ENCODE measurements around the gene OVCH2. TPM values are rescaled to one million over a fixed set of nuclear protein-coding genes. Genes with fewer than 3 reads are reported as not detected.
A peak's percentile ranks its signal among the peaks of the same experiment; 100 is the strongest.

OVCH2 gene
- total and polyA plus RNA-seq, 2 donors from 2014 or later = 2.3 to 2.5 TPM

DNA sequence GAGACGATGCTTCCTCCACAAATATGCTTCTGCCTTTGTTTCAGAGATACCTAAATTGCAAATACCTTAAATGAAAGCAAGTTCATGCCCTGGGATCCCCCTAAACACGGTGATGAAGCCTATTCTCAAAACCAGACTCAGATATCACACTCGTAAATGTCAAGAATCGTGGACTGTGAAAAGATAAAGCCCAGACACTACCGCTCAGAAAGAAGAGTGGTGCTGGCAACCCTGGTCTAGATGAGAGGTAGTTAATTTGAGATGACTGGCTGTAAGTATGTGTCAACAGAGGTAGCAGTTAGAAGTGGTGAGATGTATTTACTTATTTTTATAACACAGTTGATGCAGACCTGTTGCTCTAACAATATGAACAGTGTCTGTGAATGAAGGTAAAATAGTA lies 2.5 kb downstream of the OVCH2 start:
- TF ChIP-seq, protein P1, sequence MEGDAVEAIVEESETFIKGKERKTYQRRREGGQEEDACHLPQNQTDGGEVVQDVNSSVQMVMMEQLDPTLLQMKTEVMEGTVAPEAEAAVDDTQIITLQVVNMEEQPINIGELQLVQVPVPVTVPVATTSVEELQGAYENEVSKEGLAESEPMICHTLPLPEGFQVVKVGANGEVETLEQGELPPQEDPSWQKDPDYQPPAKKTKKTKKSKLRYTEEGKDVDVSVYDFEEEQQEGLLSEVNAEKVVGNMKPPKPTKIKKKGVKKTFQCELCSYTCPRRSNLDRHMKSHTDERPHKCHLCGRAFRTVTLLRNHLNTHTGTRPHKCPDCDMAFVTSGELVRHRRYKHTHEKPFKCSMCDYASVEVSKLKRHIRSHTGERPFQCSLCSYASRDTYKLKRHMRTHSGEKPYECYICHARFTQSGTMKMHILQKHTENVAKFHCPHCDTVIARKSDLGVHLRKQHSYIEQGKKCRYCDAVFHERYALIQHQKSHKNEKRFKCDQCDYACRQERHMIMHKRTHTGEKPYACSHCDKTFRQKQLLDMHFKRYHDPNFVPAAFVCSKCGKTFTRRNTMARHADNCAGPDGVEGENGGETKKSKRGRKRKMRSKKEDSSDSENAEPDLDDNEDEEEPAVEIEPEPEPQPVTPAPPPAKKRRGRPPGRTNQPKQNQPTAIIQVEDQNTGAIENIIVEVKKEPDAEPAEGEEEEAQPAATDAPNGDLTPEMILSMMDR (IDR thresholded peaks at IDR 0.05; ENCODE audit: borderline replicate concordance, extremely low read depth, insufficient read depth) = no peak
- FAIRE-seq (no peak), DNase-seq (no peak)
- intact Hi-C loops (cut with DNase I) = no loop called here
- peaks cover 0 to 2% (median 0%) of the 10 kb centered on the region in 3 donors for H3K4me1 ChIP-seq (ENCODE audit: control insufficient read depth in 2 of 3, insufficient read depth in 2 of 3, low read depth in 1 of 3, low read length in 3 of 3)
- no peaks in the 10 kb centered on the region for H3K9me3 ChIP-seq (ENCODE audit: control insufficient read depth in 2 of 3, insufficient read depth in 1 of 3, low read length in 3 of 3)
- no peak overlapping the region for H3K27ac ChIP-seq (ENCODE audit: low read depth in 2 of 2, low read length in 2 of 2)
- H3K9ac ChIP-seq (ENCODE audit: low read length in 3 of 3) = no peak overlapping the region
- H3K4me3 ChIP-seq (ENCODE audit: low read length in 3 of 3) = no peak overlapping the region
- no peaks in the 10 kb centered on the region for H3K36me3 ChIP-seq (ENCODE audit: control insufficient read depth in 2 of 3, insufficient read depth in 3 of 3, low read length in 3 of 3)
- no peaks in the 10 kb centered on the region for H3K27me3 ChIP-seq (ENCODE audit: control insufficient read depth, insufficient read depth, low read length)

- no peak for DNase-seq
- Histone ChIP-seq H3K27me3 (ENCODE audit: control insufficient read depth, insufficient read depth, low read length) (no peaks in the 10 kb centered on the region), H3K9ac (ENCODE audit: low read length in 3 of 3) (no peak overlapping the region), H3K27ac (ENCODE audit: low read depth in 2 of 2, low read length in 2 of 2) (no peak overlapping the region), H3K4me1 (ENCODE audit: control insufficient read depth in 2 of 3, insufficient read depth in 2 of 3, low read depth in 1 of 3, low read length in 3 of 3) (peaks cover 0 to 3% (median 0%) of the 10 kb centered on the region in 3 donors), H3K9me3 (ENCODE audit: control insufficient read depth in 2 of 3, insufficient read depth in 1 of 3, low read length in 3 of 3) (no peaks in the 10 kb centered on the region), H3K4me3 (ENCODE audit: low read length in 3 of 3) (no peak overlapping the region), H3K36me3 (ENCODE audit: control insufficient read depth in 2 of 3, insufficient read depth in 3 of 3, low read length in 3 of 3) (no peaks in the 10 kb centered on the region)
- TF ChIP-seq, protein P1 (IDR thresholded peaks at IDR 0.05; ENCODE audit: borderline replicate concordance, extremely low read depth, insufficient read depth) = no peak
- intact Hi-C loops (cut with DNase I) = loop anchor here (10.0 kb wide), 1 partner anchor 602 kb away; no protein-coding TSS in a partner anchor
- no peak for FAIRE-seq
These were observed 9.9 kb downstream of the OVCH2 start for GRCh38 chr11:7696424-7696823.

GRCh38 chr11:7694235-7694634 lies 12.0 kb downstream of the OVCH2 start:
- FAIRE-seq (no peak), DNase-seq (peak in 1 of 5 donors; percentile 12)
- Histone ChIP-seq H3K36me3 (ENCODE audit: control insufficient read depth in 2 of 3, insufficient read depth in 3 of 3, low read length in 3 of 3) (no peaks in the 10 kb centered on the region), H3K4me1 (ENCODE audit: control insufficient read depth in 2 of 3, insufficient read depth in 2 of 3, low read depth in 1 of 3, low read length in 3 of 3) (peaks cover 0 to 3% (median 0%) of the 10 kb centered on the region in 3 donors), H3K9me3 (ENCODE audit: control insufficient read depth in 2 of 3, insufficient read depth in 1 of 3, low read length in 3 of 3) (no peaks in the 10 kb centered on the region), H3K27me3 (ENCODE audit: control insufficient read depth, insufficient read depth, low read length) (no peaks in the 10 kb centered on the region), H3K9ac (ENCODE audit: low read length in 3 of 3) (no peak overlapping the region), H3K4me3 (ENCODE audit: low read length in 3 of 3) (peak overlapping the region in 2 of 3 donors; percentile 12 to 38), H3K27ac (ENCODE audit: low read depth in 2 of 2, low read length in 2 of 2) (no peak overlapping the region)
- TF ChIP-seq, protein P1 (IDR thresholded peaks at IDR 0.05; ENCODE audit: borderline replicate concordance, extremely low read depth, insufficient read depth) = no peak
- intact Hi-C loops (cut with DNase I) = loop anchor here (10.0 kb wide), 1 partner anchor 599 kb away; no protein-coding TSS in a partner anchor

DNA sequence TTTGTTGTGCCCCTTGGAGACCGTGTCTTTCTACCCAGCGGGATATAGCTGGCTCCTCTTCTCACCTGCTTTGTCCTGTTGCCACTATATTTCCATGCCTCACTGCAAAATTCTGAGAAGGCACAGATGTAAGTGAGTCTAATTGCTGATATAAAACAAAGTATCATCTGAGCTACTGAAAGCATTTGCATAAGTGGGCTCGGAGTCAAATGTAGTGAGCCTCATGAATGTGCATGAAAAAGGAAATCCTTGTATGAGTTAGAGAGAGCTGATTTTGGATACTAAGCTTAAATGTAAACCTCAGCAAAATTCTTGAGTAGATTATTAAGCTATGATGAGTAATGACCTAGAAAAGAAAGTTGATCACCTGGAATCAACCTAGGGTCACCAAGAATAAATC lies 13.9 kb downstream of the OVCH2 start:
- intact Hi-C loops (cut with DNase I) = loop anchor here (10.0 kb wide), 1 partner anchor 598 kb away; no protein-coding TSS in a partner anchor
- no peaks in the 10 kb centered on the region for H3K36me3 ChIP-seq (ENCODE audit: control insufficient read depth in 2 of 3, insufficient read depth in 3 of 3, low read length in 3 of 3)
- H3K27ac ChIP-seq (ENCODE audit: low read depth in 2 of 2, low read length in 2 of 2) = no peak overlapping the region
- no peak for FAIRE-seq
- no peak overlapping the region for H3K9ac ChIP-seq (ENCODE audit: low read length in 3 of 3)
- peaks cover 0 to 3% (median 0%) of the 10 kb centered on the region in 3 donors for H3K4me1 ChIP-seq (ENCODE audit: control insufficient read depth in 2 of 3, insufficient read depth in 2 of 3, low read depth in 1 of 3, low read length in 3 of 3)
- H3K27me3 ChIP-seq (ENCODE audit: control insufficient read depth, insufficient read depth, low read length) = no peaks in the 10 kb centered on the region
- no peak overlapping the region for H3K4me3 ChIP-seq (ENCODE audit: low read length in 3 of 3)
- TF ChIP-seq, protein P1 (IDR thresholded peaks at IDR 0.05; ENCODE audit: borderline replicate concordance, extremely low read depth, insufficient read depth) = no peak
- DNase-seq = no peak
- H3K9me3 ChIP-seq (ENCODE audit: control insufficient read depth in 2 of 3, insufficient read depth in 1 of 3, low read length in 3 of 3) = no peaks in the 10 kb centered on the region

All from kidney (tissue), 14 donors.